ENCODE data around the gene HECA. TPM values are rescaled to one million over a fixed set of nuclear protein-coding genes. Genes with fewer than 3 reads are reported as not detected.
"Not testable (repeated sequence)": the region's sequence is repeated elsewhere in the genome, so short reads cannot be mapped to it uniquely, and the experiment has no call there.

The HECA gene
- 4.0 and 5.0 TPM in 2 replicates for total RNA-seq (2014; rRNA removed; shearing (Covaris generic))
- 0.35 and 1.1 TPM in 2 replicates for polyA plus RNA-seq (2014; cell fraction: nucleus; rRNA removed)

GRCh38 chr6:139134817-139135577, at the start of gene HECA:
Gene HECA (plus strand): TSS chr6:139135080. CDS start chr6:139135397, 317 bp downstream.
- peak; percentile 79 for DNase-seq (ENCODE audit: extremely low read depth, low read depth)

- DNase-seq (ENCODE audit: extremely low read depth, low read depth), result no peak
These were observed 43.1 kb upstream of the HECA start for GRCh38 chr6:139091826-139092225.

GRCh38 chr6:139099984-139100383, 34.9 kb upstream of the HECA start:
- no peak for DNase-seq (ENCODE audit: extremely low read depth, low read depth)

GRCh38 chr6:139107051-139107450, 27.8 kb upstream of the HECA start:
- DNase-seq (ENCODE audit: extremely low read depth, low read depth), result no peak

- no peak for DNase-seq (ENCODE audit: extremely low read depth, low read depth)
These were observed 26.5 kb upstream of the HECA start for GRCh38 chr6:139108378-139108777.

- DNase-seq (ENCODE audit: extremely low read depth, low read depth), result no peak
These were observed 25.3 kb upstream of the HECA start for GRCh38 chr6:139109558-139109957.

GRCh38 chr6:139112146-139112545, 22.7 kb upstream of the HECA start:
- DNase-seq (ENCODE audit: extremely low read depth, low read depth), result no peak

- DNase-seq (ENCODE audit: extremely low read depth, low read depth), result no peak
These were observed 22.3 kb upstream of the HECA start for GRCh38 chr6:139112561-139112960.

GRCh38 chr6:139114746-139115145, 20.1 kb upstream of the HECA start:
- DNase-seq (ENCODE audit: extremely low read depth, low read depth), result no peak

- DNase-seq (ENCODE audit: extremely low read depth, low read depth), result no peak
These were observed 18.7 kb upstream of the HECA start for GRCh38 chr6:139115989-139116758.

GRCh38 chr6:139117734-139118133, 17.1 kb upstream of the HECA start:
- no peak for DNase-seq (ENCODE audit: extremely low read depth, low read depth)

- no peak for DNase-seq (ENCODE audit: extremely low read depth, low read depth)
These were observed 15.3 kb upstream of the HECA start for GRCh38 chr6:139119552-139119951.

- not testable (repeated sequence) for DNase-seq (ENCODE audit: extremely low read depth, low read depth)
These were observed 12.1 kb upstream of the HECA start for GRCh38 chr6:139122823-139123222.

GRCh38 chr6:139124887-139125672, 9.8 kb upstream of the HECA start:
- DNase-seq (ENCODE audit: extremely low read depth, low read depth), result peak; percentile 36

- no peak for DNase-seq (ENCODE audit: extremely low read depth, low read depth)
These were observed 8.6 kb upstream of the HECA start for GRCh38 chr6:139126255-139126654.

- DNase-seq (ENCODE audit: extremely low read depth, low read depth), result no peak
These were observed 7.9 kb upstream of the HECA start for GRCh38 chr6:139126931-139127330.

- no peak for DNase-seq (ENCODE audit: extremely low read depth, low read depth)
These were observed 5.6 kb upstream of the HECA start for GRCh38 chr6:139129284-139129683.

- DNase-seq (ENCODE audit: extremely low read depth, low read depth), result no peak
These were observed 3.1 kb upstream of the HECA start for GRCh38 chr6:139131736-139132280.

GRCh38 chr6:139133262-139134063, 1.4 kb upstream of the HECA start:
- DNase-seq (ENCODE audit: extremely low read depth, low read depth), result no peak

GRCh38 chr6:139134064-139134395, 850 bp upstream of the HECA start:
- no peak for DNase-seq (ENCODE audit: extremely low read depth, low read depth)
